H1 (cell line): ENCODE results near the gene CNDP2. TPM values are rescaled to one million over a fixed set of nuclear protein-coding genes. Genes with fewer than 3 reads are reported as not detected.

Source experiments
- CTCF ChIA-PET: fragments of 300-600 bp; sonication (Branson Sonifier 250); formaldehyde crosslinking; loops from one replicate; lab custom pipeline; 2021; ENCODE audit not compliant: partially characterized antibody; lab: Charles Lee
- POLR2A ChIA-PET: fragments of 300-600 bp; sonication (Branson Sonifier 250); formaldehyde crosslinking; loops from one replicate; lab custom pipeline; 2021; ENCODE audit warnings: inconsistent platforms; ENCODE audit not compliant: partially characterized antibody; lab: Charles Lee
- DNase-seq, 2 experiments: peaks; one replicate each; pipeline versions ENCODE4 v3.0.0 to v3.0.0-alpha.2; 2010 to 2022; ENCODE audit warnings: low spot score in 2 of 2, low read depth in 1 of 2, mixed read lengths in 1 of 2
- FAIRE-seq: peaks from 2 replicates; lab custom pipeline; 2011; peaks lifted over from hg19 to GRCh38; lab: Jason Lieb, UNC
- H2AFZ ChIP-seq: 2 replicates; pipeline ENCODE4 v1.8.1; 2012; ENCODE audit warnings: low read length, inconsistent platforms
- H2AK5ac ChIP-seq: 2 replicates; pipeline ENCODE4 v1.6.1; 2013; ENCODE audit warnings: low read depth, low read length
- H2BK120ac ChIP-seq: replicated peaks from 2 replicates; pipeline ENCODE3; 2013; ENCODE audit warnings: low read depth, low read length, inconsistent platforms
- H2BK12ac ChIP-seq: 2 replicates; pipeline ENCODE4 v1.6.1; 2013; ENCODE audit warnings: low read depth, low read length
- H2BK15ac ChIP-seq: 2 replicates; pipeline ENCODE4 v1.6.1; 2013; ENCODE audit warnings: low read length
- H2BK20ac ChIP-seq: 2 replicates; pipeline ENCODE4 v1.6.1; 2013; ENCODE audit warnings: low read length
- H2BK5ac ChIP-seq: 2 replicates; pipeline ENCODE4 v1.6.1; 2013; ENCODE audit warnings: low read depth, low read length
- H3K14ac ChIP-seq: 2 replicates; pipeline ENCODE4 v1.6.1; 2013; ENCODE audit warnings: inconsistent platforms; ENCODE audit not compliant: insufficient read length
- H3K18ac ChIP-seq: 2 replicates; pipeline ENCODE4 v1.6.1; 2013; ENCODE audit warnings: low read length; ENCODE audit errors: extremely low read depth
- H3K23ac ChIP-seq: 2 replicates; pipeline ENCODE4 v1.6.1; 2013; ENCODE audit warnings: inconsistent platforms; ENCODE audit not compliant: insufficient read length
- H3K23me2 ChIP-seq: 2 replicates; pipeline ENCODE4 v1.6.1; 2013; ENCODE audit warnings: low read depth, low read length
- H3K27ac ChIP-seq: 2 replicates; pipeline ENCODE4 v1.6.1; 2011; ENCODE audit warnings: low read depth, low read length, inconsistent platforms
- H3K27me3 ChIP-seq, 4 experiments: replicated peaks in 1 of 4; 1 replicate in 1 of 4; 2 replicates in 3 of 4; pipeline versions ENCODE4 v1.6.1 to v1.8.1; 2011 to 2013; ENCODE audit warnings: low read length in 3 of 4, mild to moderate bottlenecking in 3 of 4, inconsistent platforms in 2 of 4, mixed read lengths in 2 of 4, moderate library complexity in 1 of 4; ENCODE audit not compliant: control insufficient read depth in 3 of 4, insufficient read depth in 3 of 4; ENCODE audit errors: extremely low read depth in 1 of 4
- H3K36me3 ChIP-seq, 4 experiments: 2 replicates each; pipeline versions ENCODE4 v1.6.1 to v1.8.1; 2011 to 2013; ENCODE audit warnings: mild to moderate bottlenecking in 4 of 4, low read length in 3 of 4, moderate library complexity in 2 of 4, control low read depth in 1 of 4, inconsistent platforms in 1 of 4; ENCODE audit not compliant: insufficient read depth in 4 of 4, control insufficient read depth in 2 of 4
- H3K4ac ChIP-seq: replicated peaks from 2 replicates; pipeline ENCODE3; 2013; ENCODE audit warnings: low read length, low read depth, mixed read lengths, inconsistent platforms; ENCODE audit not compliant: insufficient read length
- H3K4me1 ChIP-seq, 4 experiments: replicated peaks in 1 of 4; 1 replicate in 1 of 4; 2 replicates in 3 of 4; pipeline versions ENCODE4 v1.6.1 to v1.8.1; 2011 to 2013; ENCODE audit warnings: low read length in 3 of 4, inconsistent platforms in 2 of 4, mixed read lengths in 1 of 4; ENCODE audit not compliant: insufficient read depth in 4 of 4, control insufficient read depth in 3 of 4
- H3K4me2 ChIP-seq, 2 experiments: 2 replicates each; pipeline versions ENCODE4 v1.6.1 to v1.8.1; 2011 to 2013; ENCODE audit warnings: low read depth in 2 of 2, low read length in 2 of 2, control low read depth in 1 of 2, inconsistent platforms in 1 of 2, mild to moderate bottlenecking in 1 of 2; ENCODE audit not compliant: insufficient read depth in 1 of 2
- H3K4me3 ChIP-seq, 4 experiments: fragments of 200-600, 300-600 bp in 1 of 4; sonication (generic), shearing (Covaris generic), sonication (Bioruptor Twin) in 1 of 4; 2 replicates each; pipeline versions ENCODE4 v1.5.1 to v1.8.1; 2011 to 2016; ENCODE audit warnings: low read length in 4 of 4, low read depth in 3 of 4, control low read depth in 2 of 4, inconsistent platforms in 2 of 4, mild to moderate bottlenecking in 2 of 4, mixed read lengths in 1 of 4, moderate library complexity in 1 of 4; ENCODE audit not compliant: insufficient read depth in 2 of 4; ENCODE audit errors: extremely low read depth in 1 of 4
- H3K56ac ChIP-seq: replicated peaks from 2 replicates; pipeline ENCODE3; 2013; ENCODE audit warnings: low read depth, mild to moderate bottlenecking, mixed read lengths, low read length, inconsistent platforms; ENCODE audit not compliant: insufficient read length
- H3K79me1 ChIP-seq: 2 replicates; pipeline ENCODE4 v1.6.1; 2013; ENCODE audit warnings: low read depth, low read length, control low read depth
- H3K79me2 ChIP-seq, 2 experiments: 2 replicates each; pipeline versions ENCODE4 v1.6.1 to v1.8.1; 2012 to 2013; ENCODE audit warnings: low read length in 2 of 2, mild to moderate bottlenecking in 2 of 2, inconsistent platforms in 1 of 2; ENCODE audit not compliant: insufficient read depth in 2 of 2, control insufficient read depth in 1 of 2
- H3K9ac ChIP-seq, 4 experiments: replicated peaks in 1 of 4; 1 replicate in 1 of 4; 2 replicates in 3 of 4; pipeline versions ENCODE4 v1.6.1 to v1.8.1; 2011 to 2013; ENCODE audit warnings: low read depth in 3 of 4, low read length in 3 of 4, control low read depth in 2 of 4, mild to moderate bottlenecking in 2 of 4, moderate library complexity in 2 of 4, inconsistent platforms in 1 of 4; ENCODE audit errors: extremely low read depth in 1 of 4
- H3K9me3 ChIP-seq, 2 experiments: 2 replicates each; pipeline versions ENCODE4 v1.6.1 to v1.8.1; 2012 to 2013; ENCODE audit warnings: mild to moderate bottlenecking in 2 of 2, moderate library complexity in 2 of 2, control low read depth in 1 of 2, inconsistent platforms in 1 of 2, low read depth in 1 of 2, low read length in 1 of 2, mixed read lengths in 1 of 2; ENCODE audit not compliant: insufficient read depth in 2 of 2
- H4K20me1 ChIP-seq, 2 experiments: replicated peaks in 1 of 2; 2 replicates each; pipeline versions ENCODE3 to v1.8.1; 2011 to 2013; ENCODE audit warnings: inconsistent platforms in 2 of 2, low read length in 2 of 2, mild to moderate bottlenecking in 1 of 2; ENCODE audit not compliant: insufficient read depth in 2 of 2, control insufficient read depth in 1 of 2
- H4K5ac ChIP-seq: 2 replicates; pipeline ENCODE4 v1.6.1; 2013; ENCODE audit warnings: low read length, low read depth, mixed read lengths, inconsistent platforms; ENCODE audit not compliant: insufficient read length
- H4K8ac ChIP-seq: 2 replicates; pipeline ENCODE4 v1.8.0; 2013; ENCODE audit warnings: mild to moderate bottlenecking, moderate library complexity, low read length, inconsistent platforms; ENCODE audit not compliant: insufficient read depth; ENCODE audit errors: extremely low read depth
- H4K91ac ChIP-seq: replicated peaks from 2 replicates; pipeline ENCODE3; 2013; ENCODE audit warnings: low read length, mixed read lengths, inconsistent platforms; ENCODE audit not compliant: insufficient read length
- CREB1 ChIP-seq: IDR thresholded peaks from 2 replicates; pipeline ENCODE4 v1.6.1; 2012; ENCODE audit warnings: inconsistent platforms
- RNF2 ChIP-seq: fragments of 200-900, 300-1000 bp; sonication (generic); IDR thresholded peaks from 2 replicates; pipeline ENCODE4 v1.7.1; 2016; ENCODE audit warnings: borderline replicate concordance, low read depth, mild to moderate bottlenecking, antibody characterized with exemption, low read length; ENCODE audit not compliant: poor library complexity, severe bottlenecking; ENCODE audit errors: missing control alignments
- SIN3A ChIP-seq, 2 experiments: IDR thresholded peaks in 1 of 2; conservative IDR thresholded peaks in 1 of 2; 2 replicates each; pipeline ENCODE4 v1.6.1; 2011 to 2012; ENCODE audit warnings: low read length in 2 of 2, improper control_type of control experiment in 1 of 2, low read depth in 1 of 2, mild to moderate bottlenecking in 1 of 2
- whole genome bisulfite sequencing, 2 experiments: shearing (Covaris generic) in 1 of 2; methylation state at CpG; one replicate each; pipeline versions ENCODE4 v1.1.6 to v1.1.7; 2013 to 2015; ENCODE audit warnings: low lambda C conversion rate in 2 of 2, mixed read lengths in 2 of 2, inconsistent platforms in 1 of 2, low coverage in 1 of 2, missing lambda C conversion rate in 1 of 2; ENCODE audit not compliant: insufficient replicate concordance in 2 of 2, insufficient coverage in 1 of 2, insufficient read length in 1 of 2; ENCODE audit errors: extremely low coverage in 1 of 2, missing lambda C conversion rate in 1 of 2; 5-methylcytosine and 5-hydroxymethylcytosine counted together
- polyA plus RNA-seq, 7 experiments: library from polyadenylated mRNA; depleted of rRNA in 3 of 7; stranded (reverse) in 5 of 7; unstranded in 2 of 7; fragments of >200 nt in 5 of 7; fragments of 200-250 nt in 2 of 7; gene quantifications; 1 replicate in 5 of 7; 2 replicates in 1 of 7; 4 replicates in 1 of 7; pipeline versions ENCODE4 v1.2.1 to v1.2.3, GENCODE V29; 2011 to 2013; ENCODE audit warnings: missing spikeins in 2 of 7, mixed read lengths in 2 of 7
- total RNA-seq: library from RNA; stranded (reverse); fragmentation: NEBNext Ultra II Directional; extraction: Animal tissue kit (Norgen Biotek cat#: 25700); gene quantifications from 2 replicates; pipeline ENCODE4 v1.2.1, GENCODE V29; 2021

CNDP2 gene
- total and polyA plus RNA-seq, 2 of the 8 experiments (the other 6 are each of a cell fraction or from before 2014, with no cell fraction given) = 71.8 to 243 TPM

GRCh38 chr18:74454279-74454751 lies 41.8 kb upstream of the CNDP2 start:
- peaks cover 7% of the 10 kb centered on the region; the same call in 1 of the 2 replicates for H3K23me2 ChIP-seq
- peaks cover 23 to 45% (median 34%) of the 10 kb centered on the region in 4 experiments for H3K27me3 ChIP-seq
- H3K4ac ChIP-seq = no peak overlapping the region
- peaks cover 0 to 7% (median 1%) of the 10 kb centered on the region in 4 experiments; a peak in 2 of 7 replicates for H3K4me1 ChIP-seq
- no peak overlapping the region for H2BK5ac ChIP-seq
- H3K9ac ChIP-seq = no peak overlapping the region
- no peak overlapping the region for H4K5ac ChIP-seq
- H3K14ac ChIP-seq = no peak overlapping the region
- no peak for FAIRE-seq
- no peak overlapping the region for H3K4me2 ChIP-seq
- H2BK120ac ChIP-seq = no peak overlapping the region
- no peak overlapping the region for H3K27ac ChIP-seq
- no peak overlapping the region for H4K91ac ChIP-seq
- no peak overlapping the region for H3K23ac ChIP-seq
- no peak overlapping the region for H2AFZ ChIP-seq
- no peak overlapping the region for H2BK15ac ChIP-seq
- no peaks in the 10 kb centered on the region for H3K9me3 ChIP-seq
- ChIA-PET CTCF (interaction anchor here (0.6 to 1.8 kb wide), 3 partner anchors 10 to 14 kb away, joined by 3 to 9 read pairs (median 3); no protein-coding TSS in a partner anchor), POLR2A (no interaction called here)
- H3K56ac ChIP-seq = no peak overlapping the region
- no peak overlapping the region for H2BK20ac ChIP-seq
- TF ChIP-seq CREB1 (no peak), SIN3A (conservative IDR thresholded peaks at IDR 0.05 in 1 of 2, IDR thresholded peaks at IDR 0.05 in 1 of 2; ENCODE audit: low read depth in 1 of 2, low read length in 2 of 2) (no peak), RNF2 (no peak)
- no peaks in the 10 kb centered on the region for H4K20me1 ChIP-seq
- DNase-seq = no peak
- H2AK5ac ChIP-seq = no peak overlapping the region
- no peak overlapping the region for H2BK12ac ChIP-seq
- no peak overlapping the region for H4K8ac ChIP-seq
- H3K79me2 ChIP-seq = no peaks in the 10 kb centered on the region
- WGBS, 2 experiments = 75% methylated on average over 9 of the region's 9 CpGs; no CpG with 5 or more reads in 1 of the 2 experiments
- no peaks in the 10 kb centered on the region; a peak in 1 of 8 replicates for H3K36me3 ChIP-seq
- H3K79me1 ChIP-seq = no peaks in the 10 kb centered on the region
- H3K18ac ChIP-seq = no peak overlapping the region
- no peak overlapping the region for H3K4me3 ChIP-seq
